BLaER1 treated with 17β-estradiol and CSF1 and Interleukin-3, amounts not matched to agents 10 nM and 100 nM (cell line): Measurements from ENCODE around the gene FAM90A1.
"Not testable (repeated sequence)": the region's sequence is repeated elsewhere in the genome, so short reads cannot be mapped to it uniquely, and the experiment has no call there.

Source experiments
- H3K27ac ChIP-seq, 11 experiments: shearing (Covaris generic); formaldehyde crosslinking; 2 replicates each; pipeline ENCODE4 v1.8.1; 2022
- H3K27me3 ChIP-seq, 11 experiments: shearing (Covaris generic); formaldehyde crosslinking; 2 replicates each; pipeline ENCODE4 v1.8.1; 2022
- H3K36me3 ChIP-seq, 11 experiments: shearing (Covaris generic); formaldehyde crosslinking; 2 replicates each; pipeline ENCODE4 v1.8.1; 2022
- H3K4me1 ChIP-seq, 10 experiments: shearing (Covaris generic); formaldehyde crosslinking; 2 replicates each; pipeline ENCODE4 v1.8.1; 2022
- H3K4me2 ChIP-seq, 11 experiments: shearing (Covaris generic); formaldehyde crosslinking; 2 replicates each; pipeline ENCODE4 v1.8.1; 2022
- H3K4me3 ChIP-seq, 10 experiments: shearing (Covaris generic); formaldehyde crosslinking; 2 replicates each; pipeline ENCODE4 v1.8.1; 2022
- H3K9ac ChIP-seq, 11 experiments: shearing (Covaris generic); formaldehyde crosslinking; 2 replicates each; pipeline ENCODE4 v1.8.1; 2022
- H3K9me3 ChIP-seq, 11 experiments: shearing (Covaris generic); formaldehyde crosslinking; replicated peaks in 1 of 11; 2 replicates each; pipeline ENCODE4 v1.8.1; 2022
- H4K20me1 ChIP-seq, 11 experiments: shearing (Covaris generic); formaldehyde crosslinking; 2 replicates each; pipeline ENCODE4 v1.8.1; 2022

Gene FAM90A1, protein sequence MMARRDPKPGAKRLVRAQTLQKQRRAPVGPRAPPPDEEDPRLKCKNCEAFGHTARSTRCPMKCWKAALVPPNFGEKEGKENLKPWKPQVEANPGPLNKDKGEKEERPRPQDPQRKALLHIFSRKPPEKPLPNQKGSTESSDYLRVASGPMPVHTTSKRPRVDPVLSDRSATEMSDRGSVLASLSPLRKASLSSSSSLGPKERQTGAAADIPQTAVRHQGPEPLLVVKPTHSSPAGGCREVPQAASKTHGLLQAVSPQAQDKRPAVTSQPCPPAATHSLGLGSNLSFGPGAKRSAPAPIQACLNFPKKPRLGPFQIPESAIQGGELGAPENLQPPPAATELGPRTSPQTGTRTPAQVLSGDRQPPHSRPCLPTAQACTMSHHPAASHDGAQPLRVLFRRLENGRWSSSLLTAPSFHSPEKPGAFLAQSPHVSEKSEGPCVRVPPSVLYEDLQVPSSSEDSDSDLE

DNA sequence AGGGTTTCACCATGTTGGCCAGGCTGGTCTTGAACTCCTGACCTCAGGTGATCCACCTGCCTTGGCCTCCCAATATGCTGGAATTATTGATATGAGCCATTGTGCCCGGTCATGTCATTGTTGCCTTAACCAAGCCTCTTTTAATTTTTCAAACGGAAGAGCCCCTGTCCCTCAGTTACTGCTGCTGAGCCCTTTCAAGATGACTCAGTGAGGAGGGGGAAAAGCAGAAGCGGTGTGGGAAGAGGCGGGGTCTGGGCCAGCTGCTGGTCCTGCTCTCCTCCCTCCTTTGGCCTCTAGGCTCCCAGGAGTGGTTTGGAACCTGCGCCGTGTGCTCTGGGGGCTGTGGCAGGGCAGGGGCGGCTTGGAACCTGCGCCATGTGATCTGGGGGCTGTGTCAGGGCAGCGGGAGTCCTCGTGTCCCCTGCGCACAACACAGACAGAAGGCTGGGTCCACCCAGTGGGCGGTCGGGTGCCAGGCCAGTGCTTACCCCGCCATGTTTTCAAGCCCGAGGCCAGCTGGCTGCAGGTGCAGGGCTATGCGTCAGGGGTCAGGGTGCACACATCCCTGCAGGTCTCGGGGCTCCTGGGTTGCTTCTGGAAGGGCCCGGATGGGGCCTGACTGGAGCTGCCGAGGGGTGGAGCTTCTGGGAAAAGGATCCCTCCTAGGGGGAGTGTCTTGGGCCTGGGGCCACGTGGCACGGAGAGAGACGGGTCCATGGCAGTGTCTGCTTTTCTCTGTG lies at the start of gene FAM90A1:
Gene FAM90A1 (minus strand): TSS at position 627 of the 740 bp plus-strand sequence. CDS start 2,786 bp downstream, outside the sequence.
- not testable (repeated sequence) for H3K9me3 ChIP-seq, H3K27me3 ChIP-seq, H3K36me3 ChIP-seq, H4K20me1 ChIP-seq
- H3K4me2 ChIP-seq, result peak within 1 kb of the TSS; percentile 80 to 90 (median 87)
- H3K4me3 ChIP-seq, result peak within 1 kb of the TSS; percentile 49 to 70 (median 60)
- H3K4me1 ChIP-seq, result peaks cover 17 to 33% (median 27%) of the 10 kb centered on the region in 10 experiments
- peak within 1 kb of the TSS; percentile 47 to 77 (median 68); a peak in 19 of 22 replicates for H3K9ac ChIP-seq
- peak within 1 kb of the TSS in 10 of 11 experiments; percentile 34 to 70 (median 64); a peak in 20 of 22 replicates for H3K27ac ChIP-seq

DNA sequence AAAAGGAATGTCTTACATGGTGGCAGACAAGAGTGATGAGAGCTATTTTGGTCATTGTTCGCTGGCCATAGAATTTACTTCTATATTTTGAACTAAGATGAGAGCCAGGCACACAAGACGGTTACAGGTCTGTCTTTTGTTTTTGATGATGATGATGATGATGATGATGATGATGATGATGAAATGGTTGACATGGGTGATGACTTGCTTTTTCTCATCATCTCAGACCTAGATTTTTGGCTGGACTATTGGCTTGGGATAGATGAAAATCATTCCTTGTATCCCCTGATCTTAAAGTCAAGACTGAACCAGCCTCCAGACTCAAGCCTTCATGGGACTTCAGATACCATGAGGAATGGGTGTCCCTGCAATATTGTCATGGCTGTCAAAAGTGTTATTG lies 49.0 kb upstream of the FAM90A1 start:
- not testable (repeated sequence) for H3K4me1 ChIP-seq, H3K27me3 ChIP-seq, H3K9me3 ChIP-seq, H3K27ac ChIP-seq, H3K36me3 ChIP-seq, H3K9ac ChIP-seq, H3K4me2 ChIP-seq, H4K20me1 ChIP-seq, H3K4me3 ChIP-seq

DNA sequence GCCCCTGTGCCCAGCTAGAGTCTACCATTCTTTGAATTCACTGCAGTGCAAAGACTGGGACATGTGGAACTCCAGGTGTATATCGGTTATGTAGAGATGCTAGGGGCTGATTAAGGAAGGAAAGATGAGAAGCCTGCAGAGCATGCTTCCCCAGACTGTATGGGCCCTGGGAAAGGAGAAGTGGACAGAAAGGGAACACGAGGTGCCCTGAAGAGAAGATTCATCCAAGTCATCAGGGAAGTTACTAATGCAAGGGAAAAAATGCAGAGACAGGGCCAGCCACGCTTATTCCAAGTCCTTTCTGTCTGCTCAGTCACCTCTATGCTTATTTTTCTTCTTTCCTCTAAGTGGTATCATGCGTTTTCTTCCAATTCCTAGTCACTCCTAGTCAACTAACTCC lies 39.3 kb upstream of the FAM90A1 start:
- H3K9ac ChIP-seq, result not testable (repeated sequence)

DNA sequence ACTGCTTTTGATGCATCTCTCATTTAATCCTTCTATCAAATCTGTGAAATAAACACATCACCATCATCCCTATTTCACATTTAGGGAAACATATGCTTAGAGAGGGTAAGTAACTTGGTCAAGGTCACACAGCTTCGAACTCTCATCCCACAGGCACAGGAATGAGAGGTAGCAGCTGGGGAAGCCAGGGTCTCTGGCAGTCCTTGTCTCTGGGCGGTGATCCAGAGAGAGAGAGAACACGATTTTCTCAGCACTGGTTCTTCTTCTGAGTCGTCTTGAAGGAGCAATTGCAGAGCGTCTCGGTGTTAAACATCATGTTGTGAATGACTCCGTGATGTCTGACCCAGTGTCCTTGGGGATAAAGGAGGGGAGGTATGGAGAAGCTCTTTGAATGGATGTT lies 36.8 kb upstream of the FAM90A1 start:
- peaks cover 0 to 39% (median 4%) of the 10 kb centered on the region in 10 experiments; a peak in 10 of 20 replicates for H3K4me1 ChIP-seq
- H3K9me3 ChIP-seq, H3K9ac ChIP-seq, H3K27me3 ChIP-seq, H3K4me3 ChIP-seq, H3K27ac ChIP-seq, H4K20me1 ChIP-seq, H3K4me2 ChIP-seq, H3K36me3 ChIP-seq: not testable (repeated sequence)

More for the DNA sequence above, 39.3 kb upstream of the FAM90A1 start:
- peaks cover 0 to 46% (median 7%) of the 10 kb centered on the region in 10 experiments; a peak in 10 of 20 replicates for H3K4me1 ChIP-seq
- H3K27me3 ChIP-seq, H3K4me3 ChIP-seq, H3K9me3 ChIP-seq, H4K20me1 ChIP-seq, H3K36me3 ChIP-seq: not testable (repeated sequence)
- peak overlapping the region in 3 of 11 experiments; percentile 52 to 73 (median 72); a peak in 5 of 22 replicates for H3K4me2 ChIP-seq
- peak overlapping the region in 1 of 11 experiments; percentile 10; a peak in 1 of 22 replicates for H3K27ac ChIP-seq

DNA sequence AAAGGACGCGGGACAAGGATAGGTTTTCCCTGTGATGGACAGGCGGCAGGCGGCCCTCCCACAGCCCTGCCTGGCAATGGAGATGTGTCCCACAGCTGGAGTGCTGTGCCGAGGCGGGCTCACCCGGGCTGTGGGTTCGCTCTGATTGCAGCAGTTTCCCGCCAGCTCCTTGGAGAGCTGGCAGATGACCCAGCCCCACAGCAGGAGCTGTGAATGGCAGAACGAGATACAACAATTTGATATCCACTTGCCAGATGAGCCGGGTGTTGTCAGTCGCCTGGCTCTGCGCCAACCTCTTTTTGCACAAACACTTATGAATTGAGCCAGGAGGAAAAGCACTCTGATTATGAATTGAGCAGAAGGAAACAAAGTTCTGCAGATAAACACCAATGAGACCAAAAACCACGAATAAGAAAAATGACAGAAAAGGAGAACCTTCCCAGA lies 33.7 kb upstream of the FAM90A1 start:
- H3K27me3 ChIP-seq, H4K20me1 ChIP-seq, H3K4me3 ChIP-seq, H3K36me3 ChIP-seq, H3K9ac ChIP-seq, H3K4me1 ChIP-seq, H3K9me3 ChIP-seq, H3K27ac ChIP-seq: not testable (repeated sequence)
- peak overlapping the region in 2 of 11 experiments; percentile 25 to 37; a peak in 2 of 22 replicates for H3K4me2 ChIP-seq

DNA sequence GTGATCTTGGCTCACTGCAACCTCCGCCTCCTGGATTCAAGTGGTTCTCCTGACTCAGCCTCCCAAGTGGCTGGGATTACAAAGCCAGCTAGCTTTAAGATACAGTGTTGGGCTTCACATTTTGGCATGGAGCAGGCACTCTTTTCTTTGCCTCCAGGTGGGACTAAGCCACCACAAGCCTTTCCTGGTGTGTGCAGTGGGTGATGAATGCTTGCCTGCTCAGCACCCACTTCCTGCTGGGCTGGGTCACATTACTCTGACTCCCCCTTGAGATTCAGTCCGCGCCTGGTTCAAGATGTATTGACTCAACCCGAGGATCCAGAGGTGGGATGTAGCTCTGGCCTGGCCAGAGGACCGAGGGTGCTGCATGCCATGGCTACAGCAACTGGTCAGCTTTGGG lies 28.9 kb upstream of the FAM90A1 start:
- H3K4me2 ChIP-seq, result peak overlapping the region in 6 of 11 experiments; percentile 12 to 43 (median 26); a peak in 7 of 22 replicates
- not testable (repeated sequence) for H3K9me3 ChIP-seq, H3K27me3 ChIP-seq, H3K27ac ChIP-seq, H3K9ac ChIP-seq, H4K20me1 ChIP-seq, H3K4me3 ChIP-seq, H3K36me3 ChIP-seq, H3K4me1 ChIP-seq

DNA sequence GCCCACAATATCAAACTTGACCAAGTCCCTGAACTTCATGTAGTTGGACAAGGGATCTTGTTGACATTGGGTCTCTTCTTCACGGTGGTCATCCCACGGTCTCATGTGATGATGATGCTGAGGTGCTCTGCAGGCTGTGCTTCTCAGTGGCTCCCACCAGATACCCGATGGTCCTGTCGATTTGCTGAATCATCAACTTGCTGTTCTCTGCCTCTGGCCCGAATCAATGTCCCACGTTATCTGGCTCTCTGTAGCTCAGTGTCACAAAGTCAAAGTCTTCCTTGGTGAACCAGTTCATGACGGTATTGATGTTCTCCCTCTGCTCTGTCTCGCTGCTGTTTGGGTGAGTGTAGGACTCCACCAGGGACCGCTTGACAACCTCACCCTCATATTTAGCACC lies 27.3 kb upstream of the FAM90A1 start:
- not testable (repeated sequence) for H3K27me3 ChIP-seq, H3K4me1 ChIP-seq, H3K9me3 ChIP-seq, H3K27ac ChIP-seq, H3K9ac ChIP-seq, H3K36me3 ChIP-seq, H3K4me3 ChIP-seq, H3K4me2 ChIP-seq, H4K20me1 ChIP-seq

DNA sequence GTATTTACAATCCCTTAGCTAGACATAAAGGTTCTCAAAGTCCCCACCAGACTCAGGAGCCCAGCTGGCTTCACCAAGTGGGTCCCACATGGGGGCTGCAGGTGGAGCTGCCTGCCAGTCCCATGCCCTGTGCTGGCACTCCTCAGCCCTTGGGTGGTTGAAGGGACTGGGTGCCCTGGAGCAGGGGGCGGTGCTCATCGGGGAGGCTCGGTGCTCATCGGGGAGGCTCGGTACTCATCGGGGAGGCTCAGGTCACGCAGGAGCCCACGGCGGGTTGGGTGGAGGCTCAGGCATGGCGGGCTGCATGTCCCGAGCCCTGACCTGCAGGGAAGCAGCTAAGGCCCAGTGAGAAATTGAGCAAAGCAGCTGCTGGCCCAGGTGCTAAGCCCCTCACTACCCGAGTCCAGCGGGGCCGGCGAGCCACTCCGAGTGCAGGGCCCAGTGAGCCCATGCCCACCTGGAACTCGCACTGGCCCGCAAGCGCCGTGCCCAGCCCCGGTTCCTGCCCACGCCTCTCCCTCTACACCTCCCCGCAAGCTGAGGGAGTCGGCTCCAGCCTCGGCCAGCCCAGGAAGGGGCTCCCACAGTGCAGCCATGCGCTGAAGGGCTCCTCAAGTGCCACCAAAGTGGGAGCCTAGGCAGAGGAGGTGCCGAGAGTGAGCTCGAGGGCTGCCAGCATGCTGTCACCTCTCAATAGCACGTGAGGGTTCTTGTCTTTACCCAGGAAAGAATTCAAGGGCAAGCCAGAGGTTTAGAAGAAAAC lies 24.8 kb upstream of the FAM90A1 start:
- H3K4me3 ChIP-seq, H3K36me3 ChIP-seq, H3K27me3 ChIP-seq, H3K9me3 ChIP-seq, H3K4me1 ChIP-seq, H3K9ac ChIP-seq, H3K4me2 ChIP-seq, H4K20me1 ChIP-seq, H3K27ac ChIP-seq: not testable (repeated sequence)

DNA sequence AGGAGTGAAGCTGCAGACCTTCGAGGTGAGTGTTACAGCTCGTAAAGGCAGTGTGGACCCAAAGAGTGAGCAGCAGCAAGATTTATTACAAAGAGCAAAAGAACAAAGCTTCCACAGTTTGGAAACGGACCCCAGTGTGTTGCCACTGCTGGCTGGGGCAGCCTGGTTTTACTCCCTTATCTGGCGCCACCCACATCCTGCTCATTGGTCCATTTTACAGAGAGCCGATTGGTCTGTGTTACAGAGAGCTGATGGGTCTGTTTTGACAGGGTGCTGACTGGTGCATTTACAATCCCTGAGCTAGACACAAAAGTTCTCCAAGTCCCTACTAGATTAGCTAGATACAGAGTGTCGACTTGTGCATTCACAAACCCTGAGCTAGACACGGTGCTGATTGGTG lies 24.2 kb upstream of the FAM90A1 start:
- H3K4me2 ChIP-seq, result not testable (repeated sequence)

DNA sequence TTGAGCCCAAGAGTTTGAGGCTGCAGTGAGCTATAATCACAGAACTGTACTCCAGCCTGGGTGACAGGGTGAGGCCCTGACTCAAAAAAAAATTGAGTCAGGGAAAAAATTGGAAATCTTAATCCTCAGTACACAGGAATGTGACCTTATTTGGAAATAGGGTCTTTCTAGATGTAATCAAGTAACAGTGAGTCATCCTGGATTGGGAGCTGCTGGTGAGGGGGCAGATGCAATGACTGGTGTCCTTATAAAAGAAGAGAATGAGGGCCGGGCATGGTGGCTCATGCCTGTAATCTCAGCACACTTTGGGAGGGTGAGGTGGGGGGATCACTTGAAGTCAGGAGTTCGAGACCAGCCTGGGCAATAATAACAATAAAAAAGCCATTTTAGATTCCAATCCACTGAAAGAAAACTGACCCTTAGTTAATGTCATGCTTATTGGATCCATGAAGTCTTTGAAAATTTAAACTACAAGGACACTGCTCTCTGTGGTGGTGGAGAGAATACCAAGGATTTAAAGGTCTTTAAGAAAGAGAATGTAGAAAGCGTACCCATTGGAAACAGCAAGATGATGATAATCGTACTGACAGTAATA lies 19.6 kb upstream of the FAM90A1 start:
- H4K20me1 ChIP-seq, H3K4me2 ChIP-seq, H3K9me3 ChIP-seq, H3K9ac ChIP-seq, H3K27ac ChIP-seq, H3K27me3 ChIP-seq, H3K36me3 ChIP-seq, H3K4me3 ChIP-seq: not testable (repeated sequence)
- H3K4me1 ChIP-seq, result peaks cover 0 to 10% (median 8%) of the 10 kb centered on the region in 10 experiments; a peak in 11 of 20 replicates

More for the DNA sequence above, 24.2 kb upstream of the FAM90A1 start:
- not testable (repeated sequence) for H3K9ac ChIP-seq, H3K4me3 ChIP-seq, H4K20me1 ChIP-seq, H3K36me3 ChIP-seq, H3K27me3 ChIP-seq, H3K27ac ChIP-seq, H3K9me3 ChIP-seq, H3K4me1 ChIP-seq

DNA sequence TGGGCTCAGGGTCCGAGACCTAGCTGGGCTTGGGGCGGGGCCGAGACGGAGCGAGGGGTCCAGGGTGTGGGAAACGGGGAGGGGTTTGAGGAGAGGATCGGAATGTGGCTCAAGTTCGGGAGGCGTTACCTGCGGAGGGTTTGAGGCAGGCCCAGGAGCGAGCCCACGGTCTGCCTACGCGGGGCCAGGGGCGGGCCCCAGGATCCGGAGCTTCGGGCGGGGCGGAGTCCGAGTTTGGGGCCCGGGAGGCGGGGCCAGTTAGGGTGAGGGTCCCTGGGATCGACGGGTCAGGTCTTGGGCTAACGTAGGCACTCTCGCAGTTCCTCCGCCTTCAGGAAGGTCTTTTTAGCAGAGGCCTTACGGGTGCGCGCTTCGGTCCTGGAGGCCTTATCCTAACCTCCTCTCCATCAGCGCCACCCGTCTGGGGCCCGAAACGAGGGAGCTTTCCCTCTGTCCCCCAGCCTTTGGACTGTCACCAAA lies 16.3 kb upstream of the FAM90A1 start:
- H3K36me3 ChIP-seq, H3K27me3 ChIP-seq, H4K20me1 ChIP-seq, H3K9me3 ChIP-seq: not testable (repeated sequence)
- Histone ChIP-seq H3K4me2 (peak overlapping the region; percentile 83 to 95 (median 89)), H3K4me3 (peak overlapping the region; percentile 66 to 87 (median 73)), H3K4me1 (peaks cover 0 to 14% (median 10%) of the 10 kb centered on the region in 10 experiments; a peak in 11 of 20 replicates), H3K27ac (peak overlapping the region; percentile 24 to 82 (median 67); a peak in 19 of 22 replicates), H3K9ac (peak overlapping the region; percentile 60 to 88 (median 78))

DNA sequence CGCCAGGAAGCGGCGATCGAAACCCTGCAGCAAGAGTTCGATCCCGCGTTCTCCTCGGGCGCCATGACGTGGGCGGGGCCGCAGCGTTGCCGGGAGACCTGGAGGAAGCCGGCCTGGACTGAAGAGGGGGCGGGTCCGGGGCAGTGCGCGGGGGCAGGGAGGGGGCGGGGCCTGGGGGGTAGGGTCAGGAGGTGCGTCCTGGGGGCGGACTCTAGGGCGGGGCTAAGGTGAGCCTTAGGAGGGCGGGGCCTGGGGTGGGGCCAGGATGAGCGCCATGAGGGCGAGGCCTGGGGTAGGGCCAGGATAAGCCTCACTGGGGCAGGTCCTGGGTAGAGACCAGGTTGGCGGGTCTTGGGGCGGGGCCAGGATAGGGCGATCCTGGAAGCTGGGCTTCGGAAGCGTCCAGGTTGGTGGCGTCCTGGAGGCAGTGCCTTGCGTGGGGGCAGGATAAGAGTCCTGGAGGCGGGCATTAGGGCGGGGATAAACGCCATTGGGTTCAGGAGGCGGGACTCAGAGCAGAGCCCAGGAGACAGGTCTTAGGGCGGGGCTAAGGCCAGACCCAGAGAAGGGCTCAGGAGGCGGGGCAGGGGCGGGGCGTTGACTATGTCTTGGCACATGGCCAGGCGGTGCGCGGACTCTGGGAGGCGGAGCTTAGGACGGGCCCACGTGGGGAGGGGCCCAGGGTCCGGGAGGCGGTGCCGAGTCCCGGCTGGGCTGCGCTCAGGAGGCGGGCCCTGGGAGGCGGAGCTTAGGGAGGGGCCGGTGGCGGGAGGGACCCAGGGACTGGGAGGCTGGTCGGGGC lies 15.7 kb upstream of the FAM90A1 start:
- Histone ChIP-seq H3K4me2 (peak overlapping the region; percentile 83 to 97 (median 93)), H3K4me1 (peaks cover 0 to 14% (median 10%) of the 10 kb centered on the region in 10 experiments; a peak in 11 of 20 replicates), H3K4me3 (peak overlapping the region; percentile 74 to 90 (median 84)), H3K27ac (peak overlapping the region; percentile 69 to 85 (median 82)), H3K9ac (peak overlapping the region; percentile 78 to 88 (median 86))
- not testable (repeated sequence) for H3K9me3 ChIP-seq, H3K36me3 ChIP-seq, H4K20me1 ChIP-seq, H3K27me3 ChIP-seq
